Parathyroid adenoma (tissue), 2 donors: Measurements from ENCODE around the gene PELO.

Experiments used
- H2AFZ ChIP-seq: fragments of 300-600 bp; sonication (generic); one replicate; pipeline ENCODE4 v1.7.0; 2017; ENCODE audit warnings: antibody characterized with exemption, mild to moderate bottlenecking
- H3K27ac ChIP-seq: fragments of 300-600 bp; sonication (generic); one replicate; pipeline ENCODE4 v1.7.0; 2017
- H3K27me3 ChIP-seq: fragments of 300-600 bp; sonication (generic); one replicate; pipeline ENCODE4 v1.7.0; 2017; ENCODE audit warnings: low read length; ENCODE audit not compliant: control insufficient read depth, insufficient read depth
- H3K36me3 ChIP-seq: fragments of 300-600 bp; sonication (generic); one replicate; pipeline ENCODE4 v1.7.0; 2017; ENCODE audit warnings: low read length; ENCODE audit not compliant: control insufficient read depth, insufficient read depth
- H3K4me1 ChIP-seq: fragments of 300-600 bp; sonication (generic); one replicate; pipeline ENCODE4 v1.7.0; 2017; ENCODE audit warnings: control low read depth
- H3K4me2 ChIP-seq: fragments of 300-600 bp; sonication (generic); one replicate; pipeline ENCODE4 v1.7.0; 2017; ENCODE audit warnings: low read length
- H3K4me3 ChIP-seq: fragments of 300-600 bp; sonication (generic); one replicate; pipeline ENCODE4 v1.7.0; 2017; ENCODE audit warnings: low read depth, low read length
- H3K79me2 ChIP-seq: fragments of 300-600 bp; sonication (generic); one replicate; pipeline ENCODE4 v1.7.0; 2017; ENCODE audit warnings: control low read depth
- H3K9ac ChIP-seq: fragments of 300-600 bp; sonication (generic); one replicate; pipeline ENCODE4 v1.7.0; 2017; ENCODE audit warnings: mild to moderate bottlenecking
- H3K9me3 ChIP-seq: fragments of 300-600 bp; sonication (generic); one replicate; pipeline ENCODE4 v1.7.0; 2017; ENCODE audit warnings: low read length; ENCODE audit not compliant: control insufficient read depth
- CTCF ChIP-seq: fragments of 300-600 bp; sonication (generic); IDR thresholded peaks from one replicate; pipeline ENCODE4 v1.7.0; 2017; ENCODE audit warnings: antibody characterized with exemption, mild to moderate bottlenecking
- donor health status: primary hyperparathyroidism.

Gene PELO

DNA sequence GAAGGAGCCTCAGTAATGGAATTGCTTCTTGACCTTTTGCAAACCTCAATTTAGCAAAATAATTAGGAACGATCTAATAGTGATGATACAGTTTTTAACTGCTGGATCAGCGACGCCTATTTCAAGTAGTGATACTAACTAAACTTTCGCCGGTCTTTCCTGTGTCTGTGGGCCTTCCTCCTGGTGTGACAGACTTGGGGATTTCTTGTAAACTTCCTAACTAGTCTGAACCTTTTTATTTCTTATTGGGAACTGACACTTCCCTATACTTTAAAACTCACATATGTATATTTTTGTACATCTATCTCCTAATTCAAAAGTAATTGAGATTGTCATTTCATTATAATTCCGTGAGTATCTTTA, 15.2 kb downstream of the PELO start:
- Histone ChIP-seq H3K9ac (no peak overlapping the region), H3K36me3 (no peaks in the 10 kb centered on the region), H3K27ac (no peak overlapping the region), H3K9me3 (no peaks in the 10 kb centered on the region), H3K4me2 (no peak overlapping the region), H2AFZ (no peak overlapping the region), H3K4me1 (peaks cover 7% of the 10 kb centered on the region), H3K27me3 (no peaks in the 10 kb centered on the region), H3K79me2 (peaks cover 36% of the 10 kb centered on the region), H3K4me3 (no peak overlapping the region)
- TF ChIP-seq CTCF, result no peak

DNA sequence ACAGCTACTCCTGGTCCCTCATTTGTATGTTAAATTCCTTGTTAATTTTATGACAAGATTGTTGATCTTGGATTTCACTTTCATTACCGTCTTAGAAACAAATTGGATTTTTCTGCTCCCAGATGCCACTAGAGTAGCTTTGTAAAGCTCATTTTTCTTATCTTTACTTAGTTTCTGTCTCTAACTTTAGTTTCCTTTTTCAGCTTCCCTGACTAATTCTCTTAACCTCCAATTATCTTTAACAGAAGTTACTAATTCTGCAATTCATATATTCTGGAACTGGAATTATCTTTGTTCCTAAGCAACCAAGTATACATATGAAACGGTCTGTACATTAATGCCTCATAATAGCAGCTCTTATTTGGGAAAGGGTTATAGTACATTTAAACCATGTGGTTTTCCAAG, 16.7 kb downstream of the PELO start:
- no peaks in the 10 kb centered on the region for H3K36me3 ChIP-seq
- no peaks in the 10 kb centered on the region for H3K9me3 ChIP-seq
- no peak overlapping the region for H2AFZ ChIP-seq
- TF ChIP-seq CTCF, result no peak
- no peak overlapping the region for H3K4me3 ChIP-seq
- H3K79me2 ChIP-seq, result peaks cover 41% of the 10 kb centered on the region
- peaks cover 7% of the 10 kb centered on the region for H3K4me1 ChIP-seq
- no peak overlapping the region for H3K9ac ChIP-seq
- peak overlapping the region; percentile 3 for H3K4me2 ChIP-seq
- no peak overlapping the region for H3K27ac ChIP-seq
- H3K27me3 ChIP-seq, result no peaks in the 10 kb centered on the region

- Histone ChIP-seq H3K79me2 (peaks cover 46% of the 10 kb centered on the region), H3K27ac (no peak overlapping the region), H3K36me3 (no peaks in the 10 kb centered on the region), H3K4me1 (peaks cover 11% of the 10 kb centered on the region), H3K4me3 (no peak overlapping the region), H3K4me2 (no peak overlapping the region), H2AFZ (no peak overlapping the region), H3K27me3 (no peaks in the 10 kb centered on the region), H3K9me3 (no peaks in the 10 kb centered on the region), H3K9ac (no peak overlapping the region)
- no peak for TF ChIP-seq CTCF
Measured at GRCh38 chr5:52804981-52805380, 17.3 kb downstream of the PELO start.

GRCh38 chr5:52805615-52806014, 17.9 kb downstream of the PELO start:
- H3K9ac ChIP-seq, result no peak overlapping the region
- peaks cover 12% of the 10 kb centered on the region for H3K4me1 ChIP-seq
- H3K36me3 ChIP-seq, result no peaks in the 10 kb centered on the region
- no peak for TF ChIP-seq CTCF
- H3K79me2 ChIP-seq, result peaks cover 49% of the 10 kb centered on the region
- no peak overlapping the region for H3K4me3 ChIP-seq
- no peak overlapping the region for H2AFZ ChIP-seq
- H3K27me3 ChIP-seq, result no peaks in the 10 kb centered on the region
- H3K9me3 ChIP-seq, result no peaks in the 10 kb centered on the region
- no peak overlapping the region for H3K27ac ChIP-seq
- H3K4me2 ChIP-seq, result no peak overlapping the region

GRCh38 chr5:52807037-52807436, 19.3 kb downstream of the PELO start:
- Histone ChIP-seq H3K79me2 (peaks cover 41% of the 10 kb centered on the region), H3K4me2 (no peak overlapping the region), H3K4me1 (peaks cover 7% of the 10 kb centered on the region), H3K36me3 (no peaks in the 10 kb centered on the region), H3K9me3 (no peaks in the 10 kb centered on the region), H2AFZ (no peak overlapping the region), H3K4me3 (no peak overlapping the region), H3K9ac (no peak overlapping the region), H3K27me3 (no peaks in the 10 kb centered on the region), H3K27ac (no peak overlapping the region)
- no peak for TF ChIP-seq CTCF
